ENCODE data around the gene FANCM. TPM values are rescaled to one million over a fixed set of nuclear protein-coding genes. Genes with fewer than 3 reads are reported as not detected.

FANCM gene
- total RNA-seq, 6 experiments from 2014 or later: 1.4 to 3.9 (median 1.9) TPM

DNA sequence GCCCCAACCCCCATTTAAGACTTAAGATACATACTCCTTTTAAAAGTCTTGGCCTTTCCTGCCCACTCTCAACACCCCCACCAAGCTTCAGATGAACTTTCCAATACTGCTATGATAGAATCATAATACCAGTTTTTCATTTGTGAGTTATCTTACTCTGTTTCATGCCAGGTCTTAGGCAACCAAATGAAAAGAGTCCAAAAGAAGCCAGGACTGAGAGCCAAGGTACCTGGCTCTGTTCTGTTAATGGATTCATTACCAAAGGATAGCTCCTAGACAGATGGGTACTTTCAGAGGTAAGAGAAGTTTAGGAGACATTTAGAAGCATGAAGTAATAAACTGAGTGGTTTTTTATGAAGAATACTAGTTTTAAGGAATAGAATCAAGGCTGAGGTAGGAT lies 34.2 kb downstream of the FANCM start:
- peaks cover 0 to 5% (median 0%) of the 10 kb centered on the region in 4 donors for H3K36me3 ChIP-seq
- H3K4me3 ChIP-seq: no peak overlapping the region
- TF ChIP-seq, protein P1, sequence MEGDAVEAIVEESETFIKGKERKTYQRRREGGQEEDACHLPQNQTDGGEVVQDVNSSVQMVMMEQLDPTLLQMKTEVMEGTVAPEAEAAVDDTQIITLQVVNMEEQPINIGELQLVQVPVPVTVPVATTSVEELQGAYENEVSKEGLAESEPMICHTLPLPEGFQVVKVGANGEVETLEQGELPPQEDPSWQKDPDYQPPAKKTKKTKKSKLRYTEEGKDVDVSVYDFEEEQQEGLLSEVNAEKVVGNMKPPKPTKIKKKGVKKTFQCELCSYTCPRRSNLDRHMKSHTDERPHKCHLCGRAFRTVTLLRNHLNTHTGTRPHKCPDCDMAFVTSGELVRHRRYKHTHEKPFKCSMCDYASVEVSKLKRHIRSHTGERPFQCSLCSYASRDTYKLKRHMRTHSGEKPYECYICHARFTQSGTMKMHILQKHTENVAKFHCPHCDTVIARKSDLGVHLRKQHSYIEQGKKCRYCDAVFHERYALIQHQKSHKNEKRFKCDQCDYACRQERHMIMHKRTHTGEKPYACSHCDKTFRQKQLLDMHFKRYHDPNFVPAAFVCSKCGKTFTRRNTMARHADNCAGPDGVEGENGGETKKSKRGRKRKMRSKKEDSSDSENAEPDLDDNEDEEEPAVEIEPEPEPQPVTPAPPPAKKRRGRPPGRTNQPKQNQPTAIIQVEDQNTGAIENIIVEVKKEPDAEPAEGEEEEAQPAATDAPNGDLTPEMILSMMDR (IDR thresholded peaks at IDR 0.05): no peak
- TF ChIP-seq POLR2A (IDR thresholded peaks at IDR 0.05): no peak
- no peaks in the 10 kb centered on the region for H3K27me3 ChIP-seq
- no peak overlapping the region for H3K27ac ChIP-seq
- H3K4me1 ChIP-seq: no peaks in the 10 kb centered on the region
- DNase-seq (no peak), ATAC-seq (peak in 1 of 4 donors; percentile 60)
- no peaks in the 10 kb centered on the region for H3K9me3 ChIP-seq
- intact Hi-C loops (cut with DNase I): no loop called here

DNA sequence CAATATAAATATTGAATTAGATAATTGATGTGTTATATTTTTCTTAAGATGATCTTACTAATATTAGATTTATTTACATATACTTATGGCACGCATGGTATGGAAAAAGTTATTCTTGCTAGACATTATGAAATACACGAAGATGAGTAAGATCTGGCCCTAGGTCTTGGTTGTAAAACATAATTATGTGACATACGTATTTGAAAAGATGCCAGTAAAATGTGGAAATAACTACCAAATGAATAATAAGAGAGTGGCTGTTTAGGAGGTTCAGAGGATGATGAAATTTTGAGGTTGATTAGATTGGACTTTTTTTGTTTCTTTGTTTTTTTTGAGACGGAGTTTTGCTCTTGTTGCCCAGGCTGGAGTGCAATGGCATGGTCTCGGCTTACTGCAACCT lies 41.3 kb downstream of the FANCM start:
- no peak for ATAC-seq
- intact Hi-C loops (cut with DNase I): no loop called here
- H3K27ac ChIP-seq: no peak overlapping the region
- no peak for DNase-seq
- H3K4me1 ChIP-seq: no peaks in the 10 kb centered on the region
- H3K27me3 ChIP-seq: no peaks in the 10 kb centered on the region
- H3K36me3 ChIP-seq: no peaks in the 10 kb centered on the region
- TF ChIP-seq POLR2A (IDR thresholded peaks at IDR 0.05): no peak
- TF ChIP-seq, protein P1 (IDR thresholded peaks at IDR 0.05): no peak
- WGBS (ENCODE audit: insufficient coverage, low coverage, low lambda C conversion rate, missing lambda C conversion rate): 82% methylated on average over 5 of the region's 5 CpGs
- H3K9me3 ChIP-seq: no peaks in the 10 kb centered on the region
- H3K4me3 ChIP-seq: no peak overlapping the region

DNA sequence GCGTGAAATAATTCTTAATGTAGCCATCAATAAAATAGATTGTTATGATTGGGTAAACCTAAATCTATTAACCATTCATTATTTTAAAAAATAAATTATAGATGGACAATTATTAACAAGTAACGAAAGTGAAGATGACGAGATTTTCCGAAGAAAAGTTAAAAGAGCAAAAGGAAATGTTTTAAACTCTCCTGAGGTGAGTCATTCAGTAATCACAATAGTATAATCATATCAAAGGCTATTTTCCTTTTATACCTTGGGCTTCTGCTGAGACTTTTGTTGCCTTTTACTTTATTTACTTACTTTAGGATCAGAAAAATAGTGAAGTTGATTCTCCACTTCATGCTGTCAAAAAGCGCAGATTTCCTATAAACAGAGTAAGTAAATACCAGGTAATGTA lies 45.6 kb downstream of the FANCM start:
- intact Hi-C loops (cut with DNase I): no loop called here
- H3K27ac ChIP-seq: no peak overlapping the region
- no peaks in the 10 kb centered on the region for H3K27me3 ChIP-seq
- WGBS (ENCODE audit: insufficient coverage, low coverage, low lambda C conversion rate, missing lambda C conversion rate): 91% methylated on average over 5 of the region's 5 CpGs
- no peak overlapping the region for H3K4me3 ChIP-seq
- no peaks in the 10 kb centered on the region for H3K36me3 ChIP-seq
- no peak for ATAC-seq
- DNase-seq: no peak
- TF ChIP-seq, protein P1 (IDR thresholded peaks at IDR 0.05): no peak
- no peak for TF ChIP-seq POLR2A (IDR thresholded peaks at IDR 0.05)
- no peaks in the 10 kb centered on the region for H3K9me3 ChIP-seq
- H3K4me1 ChIP-seq: no peaks in the 10 kb centered on the region

DNA sequence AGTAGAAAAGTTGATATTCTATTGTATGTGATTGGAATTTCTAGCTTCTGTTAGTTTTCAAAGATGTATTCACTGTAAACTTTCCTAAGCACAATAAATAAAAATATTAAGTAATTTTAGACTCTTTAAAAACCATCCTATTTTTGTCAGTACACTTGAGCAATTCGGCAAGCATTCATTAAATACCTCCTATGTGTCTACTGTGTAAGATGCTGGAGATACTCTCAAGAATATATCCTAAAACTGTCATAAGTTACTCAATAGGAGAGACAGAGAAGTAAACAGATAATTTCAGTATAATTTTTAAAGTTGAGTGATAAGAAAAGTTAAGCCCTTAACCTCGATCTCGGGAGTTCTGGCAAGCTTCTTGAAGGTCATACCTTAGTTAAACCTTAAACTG lies 46.1 kb downstream of the FANCM start:
- WGBS (ENCODE audit: insufficient coverage, low coverage, low lambda C conversion rate, missing lambda C conversion rate): 85% methylated on average over 3 of the region's 3 CpGs
- DNase-seq (no peak), ATAC-seq (no peak)
- intact Hi-C loops (cut with DNase I): no loop called here
- Histone ChIP-seq H3K4me1 (no peaks in the 10 kb centered on the region), H3K36me3 (no peaks in the 10 kb centered on the region), H3K9me3 (no peaks in the 10 kb centered on the region), H3K27ac (no peak overlapping the region), H3K27me3 (no peaks in the 10 kb centered on the region), H3K4me3 (no peak overlapping the region)
- TF ChIP-seq POLR2A (IDR thresholded peaks at IDR 0.05): no peak
- TF ChIP-seq, protein P1 (IDR thresholded peaks at IDR 0.05): no peak
